GM23248 (cell line): ENCODE results near the gene NT5E.

Source experiments
- EZH2 ChIP-seq: fragments of 200-600 bp; sonication (generic); IDR thresholded peaks from 2 replicates; pipeline ENCODE4 v1.6.1; 2018; ENCODE audit warnings: antibody characterized with exemption, mild to moderate bottlenecking; ENCODE audit not compliant: insufficient read depth, poor library complexity, severe bottlenecking
- EZH2phosphoT487 ChIP-seq: fragments of 200-600 bp; sonication (generic); IDR thresholded peaks from 2 replicates; pipeline ENCODE4 v1.6.1; 2018; ENCODE audit warnings: antibody characterized with exemption, moderate library complexity, mild to moderate bottlenecking, low read depth; ENCODE audit not compliant: insufficient read depth

GRCh38 chr6:85465762-85466161 is 15.9 kb downstream of the NT5E start:
- TF ChIP-seq EZH2 (no peak), EZH2phosphoT487 (no peak)
